ENCODE data around the gene ORM2.
A peak's percentile ranks its signal among the peaks of the same experiment; 100 is the strongest.

ORM2 gene

DNA sequence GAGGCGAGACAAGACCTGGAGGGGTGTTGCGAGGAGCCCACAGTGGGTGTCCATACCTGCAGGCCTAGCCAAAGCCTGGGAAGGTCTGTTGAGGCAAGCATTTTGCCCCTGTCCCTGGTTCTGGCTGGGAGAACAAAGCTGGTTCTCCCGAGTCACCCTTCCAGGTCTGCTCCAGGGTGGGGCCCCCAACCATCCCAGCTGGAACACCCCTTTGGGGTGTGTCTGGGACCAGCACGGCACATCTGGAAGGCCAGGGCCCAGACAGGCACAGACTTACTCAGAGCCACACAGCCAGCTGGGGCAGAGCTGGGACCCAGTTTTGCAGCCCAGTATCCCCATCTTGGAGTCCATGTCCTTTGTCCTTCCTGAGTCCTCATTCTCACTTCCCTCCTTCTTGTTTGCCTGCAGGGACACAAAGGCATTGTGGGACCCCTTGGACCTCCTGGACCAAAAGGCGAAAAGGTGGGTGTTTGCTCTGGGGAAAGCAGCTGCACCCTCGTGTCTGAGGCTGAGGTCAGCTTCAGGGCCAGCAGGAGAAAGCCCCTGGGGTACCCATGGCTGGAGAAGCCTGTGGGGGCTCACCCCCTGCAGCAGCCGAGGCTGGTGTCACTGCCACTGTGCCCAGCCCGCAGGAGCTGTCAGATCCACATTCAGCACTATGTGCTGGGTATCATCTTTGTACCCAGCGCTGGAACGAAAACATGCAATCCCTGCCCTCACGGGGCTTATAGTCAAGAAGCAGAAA lies 45.2 kb upstream of the ORM2 start:
- H3K4me3 ChIP-seq (ENCODE audit: low read length), result no peak overlapping the region
- TF ChIP-seq, protein P1, sequence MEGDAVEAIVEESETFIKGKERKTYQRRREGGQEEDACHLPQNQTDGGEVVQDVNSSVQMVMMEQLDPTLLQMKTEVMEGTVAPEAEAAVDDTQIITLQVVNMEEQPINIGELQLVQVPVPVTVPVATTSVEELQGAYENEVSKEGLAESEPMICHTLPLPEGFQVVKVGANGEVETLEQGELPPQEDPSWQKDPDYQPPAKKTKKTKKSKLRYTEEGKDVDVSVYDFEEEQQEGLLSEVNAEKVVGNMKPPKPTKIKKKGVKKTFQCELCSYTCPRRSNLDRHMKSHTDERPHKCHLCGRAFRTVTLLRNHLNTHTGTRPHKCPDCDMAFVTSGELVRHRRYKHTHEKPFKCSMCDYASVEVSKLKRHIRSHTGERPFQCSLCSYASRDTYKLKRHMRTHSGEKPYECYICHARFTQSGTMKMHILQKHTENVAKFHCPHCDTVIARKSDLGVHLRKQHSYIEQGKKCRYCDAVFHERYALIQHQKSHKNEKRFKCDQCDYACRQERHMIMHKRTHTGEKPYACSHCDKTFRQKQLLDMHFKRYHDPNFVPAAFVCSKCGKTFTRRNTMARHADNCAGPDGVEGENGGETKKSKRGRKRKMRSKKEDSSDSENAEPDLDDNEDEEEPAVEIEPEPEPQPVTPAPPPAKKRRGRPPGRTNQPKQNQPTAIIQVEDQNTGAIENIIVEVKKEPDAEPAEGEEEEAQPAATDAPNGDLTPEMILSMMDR (IDR thresholded peaks at IDR 0.05; ENCODE audit: insufficient read depth, low read depth, low read length, missing control alignments), result no peak
- DNase-seq (ENCODE audit: low read depth), result peak; percentile 19

DNA sequence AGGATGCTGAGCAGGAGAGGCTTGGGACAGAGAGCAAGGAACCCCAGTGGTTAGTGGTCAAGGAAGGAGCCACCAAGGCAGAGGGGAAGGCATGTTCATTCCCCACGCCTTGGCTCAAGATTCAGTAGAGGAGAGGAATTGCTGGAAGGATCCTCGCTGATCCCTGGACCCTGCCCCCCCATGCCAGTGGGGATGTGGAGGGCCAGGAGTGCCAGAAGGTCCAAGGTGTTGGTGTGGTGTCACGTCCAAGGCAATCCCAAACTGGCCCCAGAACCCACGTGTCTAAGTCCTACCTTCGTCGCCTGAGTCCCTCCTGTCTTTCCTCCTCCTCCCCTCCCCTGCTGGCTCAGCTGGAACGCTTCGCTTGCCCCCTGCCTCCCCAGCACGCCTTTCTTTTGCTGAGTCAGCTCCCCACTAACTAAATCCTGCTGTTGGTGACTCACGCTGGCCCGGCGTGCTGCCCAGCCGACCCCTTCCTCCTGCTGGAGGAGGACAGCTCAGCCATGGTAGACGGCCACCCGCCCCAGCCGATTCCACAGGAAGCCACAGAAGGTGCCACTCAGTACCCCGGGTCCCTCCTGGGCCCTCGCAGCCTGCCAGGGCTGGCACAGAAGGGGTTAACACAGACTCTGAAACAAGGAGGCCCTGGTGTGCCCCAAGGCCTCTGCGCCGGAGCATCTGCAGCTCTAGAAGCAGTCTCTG lies 44.4 kb upstream of the ORM2 start:
- DNase-seq (ENCODE audit: low read depth), result peak; percentile 73
- H3K4me3 ChIP-seq (ENCODE audit: low read length), result no peak overlapping the region
- TF ChIP-seq, protein P1 (IDR thresholded peaks at IDR 0.05; ENCODE audit: insufficient read depth, low read depth, low read length, missing control alignments), result no peak

DNA sequence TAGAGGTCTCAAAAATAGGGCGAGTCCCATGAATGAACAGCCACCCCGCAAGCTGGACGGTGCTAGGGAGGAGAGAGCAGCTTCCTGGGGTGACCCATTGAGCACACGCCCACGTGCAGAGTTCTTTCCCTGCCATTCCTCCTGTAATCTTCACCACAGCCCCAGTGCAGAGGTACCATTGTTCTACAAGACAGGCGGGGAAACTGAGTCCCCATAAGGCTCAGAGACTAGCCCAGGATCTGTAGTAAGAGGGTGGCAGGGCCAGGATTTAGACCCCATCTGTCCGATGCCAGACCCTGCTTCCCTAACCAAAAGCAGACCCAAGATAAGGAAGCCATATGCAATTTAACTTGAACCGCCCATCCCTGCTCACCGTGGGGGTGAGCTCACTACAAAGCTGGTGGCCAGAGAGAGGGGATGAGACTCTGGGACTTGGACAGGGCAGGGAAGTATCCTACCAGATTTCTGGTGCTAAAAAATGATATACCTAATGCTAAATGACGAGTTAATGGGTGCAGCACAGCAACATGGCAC lies 43.5 kb upstream of the ORM2 start:
- TF ChIP-seq, protein P1 (IDR thresholded peaks at IDR 0.05; ENCODE audit: insufficient read depth, low read depth, low read length, missing control alignments), result no peak
- no peak overlapping the region for H3K4me3 ChIP-seq (ENCODE audit: low read length)
- no peak for DNase-seq (ENCODE audit: low read depth)

DNA sequence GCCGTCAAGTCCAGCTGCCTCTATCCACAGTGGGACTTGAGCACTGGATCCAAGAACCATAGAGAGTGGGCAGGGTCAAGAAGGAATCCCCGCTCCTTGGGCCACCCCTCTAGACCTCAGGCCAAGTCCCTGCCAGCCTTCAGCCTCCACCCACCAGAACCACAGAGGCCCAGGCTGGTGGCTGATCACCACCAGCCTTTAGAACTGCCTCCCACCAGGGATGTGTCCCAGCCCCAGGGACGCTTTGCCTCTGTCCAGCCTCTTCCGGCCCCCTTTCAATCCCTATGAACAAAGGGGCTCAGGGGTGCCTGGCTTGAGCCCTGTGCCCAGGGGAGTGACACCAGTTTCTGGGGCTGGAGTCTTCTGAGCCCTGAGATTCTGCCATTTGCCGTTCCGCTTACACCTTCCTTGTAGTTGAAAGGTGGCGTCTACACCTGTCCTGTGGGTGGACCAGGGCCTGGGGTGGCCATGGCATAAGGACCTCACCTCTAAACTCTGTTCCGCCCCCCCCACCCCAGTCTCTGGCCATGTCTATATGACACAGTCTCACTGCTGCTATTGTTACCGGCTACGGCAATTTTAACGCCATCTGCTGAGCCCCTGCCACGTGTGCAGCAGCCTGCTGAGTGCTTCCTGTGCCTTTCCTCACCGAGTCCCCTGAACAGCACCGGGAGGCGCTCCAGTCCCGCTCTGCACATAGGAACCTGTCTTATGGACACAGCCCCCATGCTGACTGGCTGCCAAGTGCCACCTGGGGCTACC lies 42.5 kb upstream of the ORM2 start:
- no peak overlapping the region for H3K4me3 ChIP-seq (ENCODE audit: low read length)
- no peak for DNase-seq (ENCODE audit: low read depth)
- TF ChIP-seq, protein P1 (IDR thresholded peaks at IDR 0.05; ENCODE audit: insufficient read depth, low read depth, low read length, missing control alignments), result no peak

DNA sequence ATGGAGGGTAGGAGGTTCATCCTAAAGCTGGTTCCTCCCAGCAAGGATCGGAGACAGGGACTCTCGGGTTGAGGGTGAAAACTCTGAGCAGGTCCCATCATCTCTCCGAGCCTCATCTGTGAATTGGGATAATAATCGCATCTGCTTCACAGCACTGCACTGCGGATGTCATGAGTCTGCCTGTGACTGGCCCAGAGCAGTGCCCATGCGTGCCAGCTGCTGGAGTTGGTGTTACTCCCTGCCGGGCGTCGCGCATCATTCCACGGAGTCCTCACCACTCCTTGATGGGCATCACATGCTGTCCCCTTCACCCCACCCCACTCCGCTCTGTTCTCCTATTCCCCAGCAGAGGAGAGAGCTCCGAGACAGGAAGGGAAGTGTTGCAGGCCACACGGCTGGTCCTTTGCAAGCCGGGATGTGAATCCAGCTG lies 41.9 kb upstream of the ORM2 start:
- TF ChIP-seq, protein P1 (IDR thresholded peaks at IDR 0.05; ENCODE audit: insufficient read depth, low read depth, low read length, missing control alignments), result no peak
- no peak for DNase-seq (ENCODE audit: low read depth)
- no peak overlapping the region for H3K4me3 ChIP-seq (ENCODE audit: low read length)

DNA sequence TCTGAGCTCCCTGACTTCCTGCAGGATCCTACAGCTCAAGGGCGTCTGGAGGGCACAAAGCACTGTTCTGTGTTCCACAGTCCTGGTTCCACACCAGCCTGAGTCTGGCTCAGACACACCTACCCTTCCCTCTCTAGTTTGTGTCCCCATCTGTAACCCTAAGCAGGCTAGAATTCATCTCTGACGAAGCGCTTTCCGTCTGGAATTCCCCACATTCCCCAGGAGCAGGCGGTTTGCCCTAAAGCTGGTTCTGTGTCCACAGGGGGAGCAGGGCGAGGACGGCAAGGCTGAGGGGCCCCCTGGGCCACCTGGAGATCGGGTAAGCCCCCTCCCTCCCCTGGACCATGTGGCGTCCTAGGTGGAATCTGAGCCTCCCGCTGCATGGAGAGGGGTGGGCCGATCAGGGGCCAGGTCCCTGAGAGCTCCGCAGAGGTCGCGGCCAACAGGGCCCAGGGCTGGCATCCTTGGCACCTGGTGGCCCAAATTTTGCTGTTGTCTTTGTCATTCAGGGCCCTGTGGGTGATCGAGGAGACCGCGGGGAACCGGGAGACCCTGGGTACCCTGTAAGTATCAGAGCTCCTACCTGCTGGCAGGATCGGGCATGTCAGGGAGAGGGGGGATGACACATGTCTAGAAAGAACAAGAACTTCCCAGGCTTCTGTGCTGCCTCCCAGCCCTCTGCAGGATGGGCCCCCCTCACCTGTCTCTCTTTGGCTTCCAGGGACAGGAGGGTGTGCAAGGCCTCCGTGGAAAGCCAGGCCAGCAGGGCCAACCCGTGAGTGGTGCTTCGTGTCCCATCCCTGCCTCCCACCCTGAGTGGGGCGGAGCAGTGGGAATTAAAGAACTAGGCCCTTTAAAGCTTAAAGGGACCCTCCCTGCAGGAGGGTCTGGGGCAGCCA lies 41.2 kb upstream of the ORM2 start:
- H3K4me3 ChIP-seq (ENCODE audit: low read length), result no peak overlapping the region
- DNase-seq (ENCODE audit: low read depth), result peak; percentile 91
- TF ChIP-seq, protein P1 (IDR thresholded peaks at IDR 0.05; ENCODE audit: insufficient read depth, low read depth, low read length, missing control alignments), result no peak

Measured in epithelial cell of esophagus (primary cell).